ENCODE data around the gene CBR1. TPM values are rescaled to one million over a fixed set of nuclear protein-coding genes. Genes with fewer than 3 reads are reported as not detected.

CBR1 gene
- total RNA-seq, 1 donor: 73.5 TPM

DNA sequence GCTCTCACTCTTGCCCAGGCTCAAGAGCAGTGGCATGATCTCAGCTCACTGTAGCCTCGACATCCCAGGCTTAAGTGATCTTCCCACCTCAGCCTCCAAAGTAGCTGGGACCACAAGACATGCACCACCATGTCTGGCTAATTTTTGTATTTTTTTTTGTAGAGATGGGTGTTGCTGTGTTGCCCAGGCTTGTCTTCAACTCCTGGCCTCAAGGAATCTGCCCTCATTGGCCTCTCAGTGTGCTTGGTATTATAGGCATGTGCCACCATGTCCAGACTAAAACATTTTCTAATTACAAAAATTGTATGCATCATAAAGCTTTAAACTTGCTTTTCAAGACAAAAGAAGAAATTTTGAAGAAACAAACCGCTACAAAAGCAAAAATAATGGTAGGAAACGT lies 20.1 kb downstream of the CBR1 start:
- no peaks in the 10 kb centered on the region for H3K27me3 ChIP-seq (ENCODE audit: insufficient read depth, low read length)
- no peak overlapping the region for H2AFZ ChIP-seq (ENCODE audit: low read length)
- H3K27ac ChIP-seq (ENCODE audit: low read depth, low read length): no peak overlapping the region
- no peaks in the 10 kb centered on the region for H4K20me1 ChIP-seq (ENCODE audit: insufficient read depth, low read length)
- peaks cover 4% of the 10 kb centered on the region for H3K9me3 ChIP-seq (ENCODE audit: low read depth, low read length)
- H3K4me3 ChIP-seq (ENCODE audit: insufficient read depth, low read length): no peak overlapping the region
- TF ChIP-seq, protein P1, sequence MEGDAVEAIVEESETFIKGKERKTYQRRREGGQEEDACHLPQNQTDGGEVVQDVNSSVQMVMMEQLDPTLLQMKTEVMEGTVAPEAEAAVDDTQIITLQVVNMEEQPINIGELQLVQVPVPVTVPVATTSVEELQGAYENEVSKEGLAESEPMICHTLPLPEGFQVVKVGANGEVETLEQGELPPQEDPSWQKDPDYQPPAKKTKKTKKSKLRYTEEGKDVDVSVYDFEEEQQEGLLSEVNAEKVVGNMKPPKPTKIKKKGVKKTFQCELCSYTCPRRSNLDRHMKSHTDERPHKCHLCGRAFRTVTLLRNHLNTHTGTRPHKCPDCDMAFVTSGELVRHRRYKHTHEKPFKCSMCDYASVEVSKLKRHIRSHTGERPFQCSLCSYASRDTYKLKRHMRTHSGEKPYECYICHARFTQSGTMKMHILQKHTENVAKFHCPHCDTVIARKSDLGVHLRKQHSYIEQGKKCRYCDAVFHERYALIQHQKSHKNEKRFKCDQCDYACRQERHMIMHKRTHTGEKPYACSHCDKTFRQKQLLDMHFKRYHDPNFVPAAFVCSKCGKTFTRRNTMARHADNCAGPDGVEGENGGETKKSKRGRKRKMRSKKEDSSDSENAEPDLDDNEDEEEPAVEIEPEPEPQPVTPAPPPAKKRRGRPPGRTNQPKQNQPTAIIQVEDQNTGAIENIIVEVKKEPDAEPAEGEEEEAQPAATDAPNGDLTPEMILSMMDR (IDR thresholded peaks at IDR 0.05; ENCODE audit: extremely low read depth, low read depth, low read length): no peak
- H3K4me1 ChIP-seq (ENCODE audit: insufficient read depth, low read length): no peaks in the 10 kb centered on the region
- no peaks in the 10 kb centered on the region for H3K79me2 ChIP-seq (ENCODE audit: insufficient read depth, low read length)
- no peak for DNase-seq (ENCODE audit: insufficient read length, low spot score, missing footprints)
- H3K4me2 ChIP-seq (ENCODE audit: insufficient read depth, low read length): no peak overlapping the region
- H3K36me3 ChIP-seq (ENCODE audit: insufficient read depth, low read length): no peaks in the 10 kb centered on the region

DNA sequence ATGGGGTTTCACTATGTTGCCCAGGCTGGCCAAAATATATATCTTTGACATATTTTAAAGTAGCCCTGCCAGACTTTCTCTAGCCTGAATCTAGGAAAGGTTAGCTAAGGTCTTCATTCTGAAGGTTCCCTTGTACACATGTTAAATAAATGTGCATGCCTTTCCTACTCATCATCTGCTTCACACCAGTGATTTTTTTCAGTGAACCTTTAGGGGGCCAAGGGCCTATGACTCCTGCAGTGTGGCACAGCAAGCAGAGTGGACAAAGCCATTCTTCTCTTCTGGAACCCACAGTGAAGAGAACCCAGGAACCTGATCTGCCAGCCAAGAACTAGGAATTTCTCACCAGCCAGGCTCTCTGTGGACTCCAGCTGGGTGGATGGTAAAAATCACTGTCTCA lies 22.9 kb downstream of the CBR1 start:
- DNase-seq (ENCODE audit: insufficient read length, low spot score, missing footprints): no peak

DNA sequence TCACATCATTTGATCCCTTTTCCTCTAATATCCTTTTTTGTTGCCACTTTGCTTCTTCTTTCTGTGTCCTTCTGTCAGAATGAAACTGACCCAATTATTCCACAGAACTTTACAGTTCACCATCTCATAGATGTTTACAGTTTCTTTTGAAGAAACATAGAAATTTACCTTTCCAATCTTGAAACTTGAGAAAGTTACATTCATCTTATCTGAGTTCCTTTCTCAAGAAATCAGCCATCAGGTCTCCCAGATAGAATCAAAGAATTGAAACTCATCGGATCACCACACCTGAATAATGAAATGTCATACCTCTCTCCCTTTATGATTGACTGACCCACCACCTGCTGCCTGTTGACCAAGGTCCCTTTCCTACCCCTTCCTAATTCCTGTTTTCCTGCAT lies 23.7 kb downstream of the CBR1 start:
- no peak overlapping the region for H3K4me3 ChIP-seq (ENCODE audit: insufficient read depth, low read length)
- H4K20me1 ChIP-seq (ENCODE audit: insufficient read depth, low read length): no peaks in the 10 kb centered on the region
- DNase-seq (ENCODE audit: insufficient read length, low spot score, missing footprints): no peak
- TF ChIP-seq, protein P1 (IDR thresholded peaks at IDR 0.05; ENCODE audit: extremely low read depth, low read depth, low read length): no peak
- H3K36me3 ChIP-seq (ENCODE audit: insufficient read depth, low read length): no peaks in the 10 kb centered on the region
- H3K9me3 ChIP-seq (ENCODE audit: low read depth, low read length): peaks cover 4% of the 10 kb centered on the region
- no peaks in the 10 kb centered on the region for H3K4me1 ChIP-seq (ENCODE audit: insufficient read depth, low read length)
- no peaks in the 10 kb centered on the region for H3K79me2 ChIP-seq (ENCODE audit: insufficient read depth, low read length)
- no peak overlapping the region for H2AFZ ChIP-seq (ENCODE audit: low read length)
- H3K4me2 ChIP-seq (ENCODE audit: insufficient read depth, low read length): no peak overlapping the region
- no peak overlapping the region for H3K27ac ChIP-seq (ENCODE audit: low read depth, low read length)
- H3K27me3 ChIP-seq (ENCODE audit: insufficient read depth, low read length): no peaks in the 10 kb centered on the region

More for the DNA sequence above, 22.9 kb downstream of the CBR1 start:
- H3K27me3 ChIP-seq (ENCODE audit: insufficient read depth, low read length): no peaks in the 10 kb centered on the region
- no peak overlapping the region for H3K4me3 ChIP-seq (ENCODE audit: insufficient read depth, low read length)
- no peak overlapping the region for H3K4me2 ChIP-seq (ENCODE audit: insufficient read depth, low read length)
- H2AFZ ChIP-seq (ENCODE audit: low read length): no peak overlapping the region
- no peak overlapping the region for H3K27ac ChIP-seq (ENCODE audit: low read depth, low read length)
- no peaks in the 10 kb centered on the region for H4K20me1 ChIP-seq (ENCODE audit: insufficient read depth, low read length)
- TF ChIP-seq, protein P1 (IDR thresholded peaks at IDR 0.05; ENCODE audit: extremely low read depth, low read depth, low read length): no peak
- H3K4me1 ChIP-seq (ENCODE audit: insufficient read depth, low read length): no peaks in the 10 kb centered on the region
- H3K36me3 ChIP-seq (ENCODE audit: insufficient read depth, low read length): no peaks in the 10 kb centered on the region
- H3K79me2 ChIP-seq (ENCODE audit: insufficient read depth, low read length): no peaks in the 10 kb centered on the region
- H3K9me3 ChIP-seq (ENCODE audit: low read depth, low read length): peaks cover 4% of the 10 kb centered on the region

DNA sequence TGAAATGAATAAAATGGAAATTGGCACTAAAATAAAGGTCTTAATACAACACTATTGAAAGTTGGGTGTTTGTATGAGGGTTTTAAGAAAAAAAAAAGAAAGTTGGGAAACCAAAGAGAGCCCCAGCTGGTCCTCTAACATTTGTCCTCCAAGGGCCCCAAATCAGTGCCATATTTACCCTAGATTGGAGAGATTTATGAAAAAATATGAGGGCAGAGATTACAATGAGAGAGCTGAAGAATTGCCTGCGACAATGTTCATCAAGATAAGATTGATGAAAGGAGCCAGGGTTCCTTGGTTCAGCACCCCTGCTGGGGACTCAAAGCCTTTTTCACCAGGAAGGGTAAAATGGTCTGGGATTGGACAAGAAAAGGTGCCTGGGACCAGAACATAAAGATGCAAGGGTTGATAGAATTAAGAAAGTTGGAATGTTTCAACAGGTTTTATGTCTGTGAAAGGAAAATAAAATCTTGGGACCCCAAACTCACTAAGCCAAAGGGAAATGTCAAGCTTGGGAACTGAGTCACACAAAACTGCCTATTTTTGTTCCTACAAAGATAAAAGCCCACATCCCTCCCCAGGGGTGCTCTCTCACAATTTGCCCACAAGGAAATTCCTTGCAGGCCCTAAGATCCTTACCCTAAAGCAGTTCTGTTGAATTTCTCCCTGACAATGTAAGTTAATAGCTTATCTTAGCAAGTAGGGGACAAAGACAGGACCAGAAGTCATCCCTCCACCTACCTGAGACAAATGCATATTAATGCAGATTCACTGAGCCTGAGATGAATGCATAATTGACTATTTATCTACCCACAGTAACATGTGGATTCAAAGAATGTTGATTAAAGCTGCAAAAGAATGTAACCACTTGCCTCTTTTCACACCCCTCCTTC lies 26.8 kb downstream of the CBR1 start:
- Histone ChIP-seq H2AFZ (ENCODE audit: low read length) (no peak overlapping the region), H3K4me2 (ENCODE audit: insufficient read depth, low read length) (no peak overlapping the region), H3K4me1 (ENCODE audit: insufficient read depth, low read length) (no peaks in the 10 kb centered on the region), H4K20me1 (ENCODE audit: insufficient read depth, low read length) (no peaks in the 10 kb centered on the region), H3K79me2 (ENCODE audit: insufficient read depth, low read length) (no peaks in the 10 kb centered on the region), H3K36me3 (ENCODE audit: insufficient read depth, low read length) (no peaks in the 10 kb centered on the region), H3K4me3 (ENCODE audit: insufficient read depth, low read length) (no peak overlapping the region), H3K27me3 (ENCODE audit: insufficient read depth, low read length) (peaks cover 9% of the 10 kb centered on the region), H3K9me3 (ENCODE audit: low read depth, low read length) (peaks cover 4% of the 10 kb centered on the region), H3K27ac (ENCODE audit: low read depth, low read length) (no peak overlapping the region)
- DNase-seq (ENCODE audit: insufficient read length, low spot score, missing footprints): no peak
- TF ChIP-seq, protein P1 (IDR thresholded peaks at IDR 0.05; ENCODE audit: extremely low read depth, low read depth, low read length): no peak

Data from osteoblast (primary cell).